GM12865 (cell line): Measurements from ENCODE around the gene ESPL1.
A peak's percentile ranks its signal among the peaks of the same experiment; 100 is the strongest.

Experiments used
- DNase-seq: peaks from one replicate; pipeline ENCODE4 v3.0.0; 2010; ENCODE audit warnings: low read depth
- H3K4me3 ChIP-seq: 2 replicates; pipeline ENCODE4 v1.5.1; 2011; ENCODE audit warnings: mild to moderate bottlenecking, low read depth, low read length, control low read depth
- TF ChIP-seq, protein P1 (sequence below): IDR thresholded peaks from 2 replicates; pipeline ENCODE4 v1.5.1; 2011; ENCODE audit warnings: low read length, control low read depth, low read depth, inconsistent platforms; ENCODE audit not compliant: insufficient read depth; ENCODE audit errors: missing control alignments

ESPL1 gene

DNA sequence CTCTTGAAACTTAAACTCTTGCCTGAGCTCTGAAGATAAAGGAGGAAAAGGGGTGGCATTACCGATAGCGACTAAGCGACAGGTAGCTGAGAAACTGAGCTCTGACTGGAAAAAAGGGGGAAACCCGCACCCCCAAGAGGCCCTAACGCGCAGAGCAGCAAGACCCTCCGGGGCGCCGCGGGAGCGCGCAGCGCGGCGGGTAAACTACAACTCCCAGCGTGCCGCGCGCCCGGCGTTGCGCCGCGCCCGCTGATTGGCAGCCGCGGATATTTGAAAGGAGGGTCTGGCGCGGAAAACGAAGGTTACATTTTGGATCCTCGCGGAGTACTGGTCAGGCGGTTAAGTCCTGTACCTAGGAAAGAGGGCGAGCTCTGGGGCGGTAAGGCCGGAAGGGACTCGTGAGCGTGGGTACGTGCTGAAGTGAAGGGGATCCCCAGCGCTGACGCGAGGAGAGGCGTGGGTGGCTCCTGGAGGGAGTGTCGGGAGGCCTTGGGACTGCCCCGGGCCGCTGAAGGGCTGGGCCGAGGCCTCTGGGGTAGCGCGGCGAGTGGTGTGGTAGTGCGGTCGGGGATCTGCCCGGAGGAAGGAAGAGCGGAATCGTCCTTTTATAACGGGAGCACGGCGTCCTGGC, at the start of gene ESPL1:
TSS of gene ESPL1 (plus strand) at position 301 of the 631 bp plus-strand sequence. CDS start 468 bp downstream, outside the sequence.
- H3K4me3 ChIP-seq = peak within 1 kb of the TSS; percentile 96
- TF ChIP-seq, protein P1, sequence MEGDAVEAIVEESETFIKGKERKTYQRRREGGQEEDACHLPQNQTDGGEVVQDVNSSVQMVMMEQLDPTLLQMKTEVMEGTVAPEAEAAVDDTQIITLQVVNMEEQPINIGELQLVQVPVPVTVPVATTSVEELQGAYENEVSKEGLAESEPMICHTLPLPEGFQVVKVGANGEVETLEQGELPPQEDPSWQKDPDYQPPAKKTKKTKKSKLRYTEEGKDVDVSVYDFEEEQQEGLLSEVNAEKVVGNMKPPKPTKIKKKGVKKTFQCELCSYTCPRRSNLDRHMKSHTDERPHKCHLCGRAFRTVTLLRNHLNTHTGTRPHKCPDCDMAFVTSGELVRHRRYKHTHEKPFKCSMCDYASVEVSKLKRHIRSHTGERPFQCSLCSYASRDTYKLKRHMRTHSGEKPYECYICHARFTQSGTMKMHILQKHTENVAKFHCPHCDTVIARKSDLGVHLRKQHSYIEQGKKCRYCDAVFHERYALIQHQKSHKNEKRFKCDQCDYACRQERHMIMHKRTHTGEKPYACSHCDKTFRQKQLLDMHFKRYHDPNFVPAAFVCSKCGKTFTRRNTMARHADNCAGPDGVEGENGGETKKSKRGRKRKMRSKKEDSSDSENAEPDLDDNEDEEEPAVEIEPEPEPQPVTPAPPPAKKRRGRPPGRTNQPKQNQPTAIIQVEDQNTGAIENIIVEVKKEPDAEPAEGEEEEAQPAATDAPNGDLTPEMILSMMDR = peak; percentile 43
- DNase-seq = peak; percentile 92

DNA sequence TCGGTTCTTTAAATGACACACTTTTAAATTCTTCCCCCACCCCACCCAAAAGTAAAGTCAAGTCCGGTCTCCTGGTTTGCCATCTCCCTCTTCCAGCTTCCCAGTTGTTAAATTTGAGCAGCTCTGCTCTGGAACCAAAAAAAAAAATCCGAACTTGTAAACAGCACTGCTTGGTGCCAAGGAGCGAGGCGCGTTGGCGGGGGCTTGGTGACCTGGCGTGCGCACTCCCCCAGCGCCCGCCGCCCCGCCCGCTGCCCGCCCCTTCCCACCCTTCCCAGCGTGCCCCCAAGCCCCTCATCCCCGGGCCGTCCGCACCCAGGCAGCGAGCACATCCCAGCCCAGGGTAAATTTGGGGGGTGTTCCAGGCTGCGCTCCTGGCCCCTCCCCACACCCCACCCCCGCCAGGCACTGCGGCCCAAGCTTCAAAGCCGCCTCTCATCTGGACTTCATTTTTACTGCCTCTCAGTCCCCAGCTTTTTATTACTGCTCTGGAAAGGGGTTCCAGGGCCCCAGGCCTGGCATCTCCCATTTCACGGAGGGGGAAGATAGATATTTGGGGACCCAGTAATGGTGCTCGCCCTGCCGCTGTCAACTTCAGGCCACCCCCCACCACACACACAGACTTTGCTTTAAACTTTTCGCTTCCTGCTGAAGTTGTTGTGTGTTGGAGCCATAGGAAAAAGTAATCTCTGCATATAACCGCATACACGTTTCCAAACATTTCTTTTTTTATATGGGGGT, 49.4 kb upstream of the ESPL1 start:
- TF ChIP-seq, protein P1 = no peak
- H3K4me3 ChIP-seq = peak overlapping the region; percentile 77
- DNase-seq = no peak

GRCh38 chr12:53219292-53219955, 48.7 kb upstream of the ESPL1 start:
- TF ChIP-seq, protein P1 = no peak
- DNase-seq = peak; percentile 64
- peak overlapping the region; percentile 77 for H3K4me3 ChIP-seq

DNA sequence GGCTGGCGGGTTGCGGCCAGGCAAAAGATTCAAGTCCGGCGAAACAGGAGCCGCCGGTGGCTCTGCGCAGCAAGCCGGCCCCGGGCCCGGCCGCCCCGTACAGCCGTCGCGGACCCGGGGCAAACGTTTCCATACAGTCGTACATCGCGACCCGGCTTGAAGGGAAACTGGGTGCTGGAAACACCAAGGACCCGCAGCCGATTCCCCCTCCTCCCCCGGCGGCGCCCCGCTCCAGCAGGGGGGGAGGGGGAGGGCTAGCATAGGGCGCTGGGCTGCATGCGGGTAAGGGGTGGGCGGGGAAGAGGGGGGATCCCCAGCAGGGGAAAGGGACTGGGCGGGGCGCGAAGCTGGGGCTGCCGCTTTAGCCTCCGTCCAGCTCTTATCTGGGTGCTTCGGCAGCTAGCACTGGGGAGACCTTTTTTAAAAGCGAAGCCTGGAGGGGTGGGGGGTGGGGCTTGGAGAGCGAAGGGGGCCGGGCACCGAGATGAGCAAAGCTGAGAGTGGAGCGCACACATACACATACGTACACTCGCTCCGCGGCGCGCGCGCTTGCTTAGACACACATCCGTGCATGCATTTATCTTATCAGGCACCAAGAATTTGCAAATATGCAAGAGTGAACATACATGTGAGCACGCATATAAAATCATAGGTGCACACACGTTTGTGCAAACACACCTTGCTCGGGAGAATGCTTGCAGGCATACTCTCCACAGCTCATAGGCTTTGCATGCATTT, 48.0 kb upstream of the ESPL1 start:
- DNase-seq = peak; percentile 90
- peak overlapping the region; percentile 77 for H3K4me3 ChIP-seq
- TF ChIP-seq, protein P1 = no peak

GRCh38 chr12:53220694-53221202, 47.4 kb upstream of the ESPL1 start:
- TF ChIP-seq, protein P1 = no peak
- H3K4me3 ChIP-seq = peak overlapping the region; percentile 77
- DNase-seq = peak; percentile 95
